Brain microvascular endothelial cell (primary cell): ENCODE data around the gene KDSR.

ENCODE experiments used
- DNase-seq: peaks from one replicate; pipeline ENCODE4 v3.0.0-alpha.2; 2020
- H3K27ac ChIP-seq: fragments of 250-450 bp; sonication (Bioruptor Pico); 2 replicates; pipeline ENCODE4 v1.5.1; 2020; ENCODE audit warnings: mild to moderate bottlenecking, moderate library complexity
- H3K27me3 ChIP-seq: fragments of 250-450 bp; sonication (Bioruptor Pico); replicated peaks from 2 replicates; pipeline ENCODE4 v1.5.1; 2020; ENCODE audit warnings: mild to moderate bottlenecking
- H3K36me3 ChIP-seq: fragments of 250-450 bp; sonication (Bioruptor Pico); replicated peaks from 2 replicates; pipeline ENCODE4 v1.5.1; 2020; ENCODE audit warnings: mild to moderate bottlenecking
- H3K4me3 ChIP-seq: 2 replicates; pipeline ENCODE4 v1.5.1; 2011; ENCODE audit warnings: low read depth, mild to moderate bottlenecking, control low read depth, low read length, moderate library complexity
- CTCF ChIP-seq: IDR thresholded peaks from 2 replicates; pipeline ENCODE4 v1.5.1; 2011; ENCODE audit warnings: low read depth, mild to moderate bottlenecking, moderate library complexity, low read length, control low read depth, inconsistent platforms; ENCODE audit errors: missing control alignments
- in situ Hi-C: cut with HindIII; loops from 2 replicates; pipeline ENCODE4 v1.10.0; 2017; ENCODE audit warnings: low sequenced_read_pairs, low pct_ligation_motif_present

The KDSR gene

GRCh38 chr18:63322908-63323634 is 43.9 kb downstream of the KDSR start:
- DNase-seq = peak; percentile 51
- Histone ChIP-seq H3K36me3 (no peaks in the 10 kb centered on the region), H3K4me3 (no peak overlapping the region), H3K27ac (no peak overlapping the region), H3K27me3 (peaks cover 2% of the 10 kb centered on the region)
- peak; percentile 81 for TF ChIP-seq CTCF
- in situ Hi-C loops = loop anchor here (10.0 kb wide), 1 partner anchor 188 kb away; no protein-coding TSS in a partner anchor

- H3K36me3 ChIP-seq = no peaks in the 10 kb centered on the region
- no peak overlapping the region for H3K4me3 ChIP-seq
- TF ChIP-seq CTCF = no peak
- H3K27ac ChIP-seq = no peak overlapping the region
- in situ Hi-C loops = loop anchor here (10.0 kb wide), 1 partner anchor 187 kb away; no protein-coding TSS in a partner anchor
- H3K27me3 ChIP-seq = peaks cover 4% of the 10 kb centered on the region
- no peak for DNase-seq
These were observed 44.8 kb downstream of the KDSR start for GRCh38 chr18:63322206-63322605.

GRCh38 chr18:63321291-63321690 is 45.7 kb downstream of the KDSR start:
- in situ Hi-C loops = loop anchor here (10.0 kb wide), 1 partner anchor 186 kb away; no protein-coding TSS in a partner anchor
- no peak for DNase-seq
- Histone ChIP-seq H3K36me3 (no peaks in the 10 kb centered on the region), H3K27ac (no peak overlapping the region), H3K4me3 (no peak overlapping the region), H3K27me3 (peaks cover 4% of the 10 kb centered on the region)
- TF ChIP-seq CTCF = no peak

GRCh38 chr18:63320975-63321265 is 46.1 kb downstream of the KDSR start:
- Histone ChIP-seq H3K4me3 (peak overlapping the region; percentile 71), H3K27ac (no peak overlapping the region), H3K27me3 (peaks cover 4% of the 10 kb centered on the region), H3K36me3 (no peaks in the 10 kb centered on the region)
- TF ChIP-seq CTCF = no peak
- no peak for DNase-seq
- in situ Hi-C loops = loop anchor here (10.0 kb wide), 1 partner anchor 186 kb away; no protein-coding TSS in a partner anchor

GRCh38 chr18:63320123-63320974 is 46.7 kb downstream of the KDSR start:
- Histone ChIP-seq H3K27ac (no peak overlapping the region), H3K27me3 (peaks cover 4% of the 10 kb centered on the region), H3K4me3 (peak overlapping the region; percentile 71), H3K36me3 (no peaks in the 10 kb centered on the region)
- peak; percentile 63 for DNase-seq
- in situ Hi-C loops = loop anchor here (10.0 kb wide), 1 partner anchor 186 kb away; no protein-coding TSS in a partner anchor
- peak; percentile 23 for TF ChIP-seq CTCF
